Measurements from ENCODE around the gene LRRC7. TPM values are rescaled to one million over a fixed set of nuclear protein-coding genes. Genes with fewer than 3 reads are reported as not detected.

The LRRC7 gene
- total and polyA plus RNA-seq, 2 experiments from 2014 or later = 0.99 to 1.8 TPM

- H4K20me1 ChIP-seq (ENCODE audit: insufficient read depth, poor library complexity, severe bottlenecking) = no peaks in the 10 kb centered on the region
- no peak overlapping the region for H3K4me3 ChIP-seq
- no peak overlapping the region for H2AFZ ChIP-seq
- no peaks in the 10 kb centered on the region for H3K9me3 ChIP-seq (ENCODE audit: low read depth)
- H3K79me2 ChIP-seq = no peaks in the 10 kb centered on the region
- no peak overlapping the region for H3K4me2 ChIP-seq
- H3K4me1 ChIP-seq (ENCODE audit: insufficient read depth) = no peaks in the 10 kb centered on the region
- H3K27me3 ChIP-seq = no peaks in the 10 kb centered on the region
- DNase-seq (ENCODE audit: low spot score) = no peak
- no peak overlapping the region for H3K27ac ChIP-seq
- TF ChIP-seq EZH2phosphoT487 (IDR thresholded peaks at IDR 0.05; ENCODE audit: low read depth, severe bottlenecking, unreplicated experiment) (no peak), CTCF (IDR thresholded peaks at IDR 0.05; ENCODE audit: poor library complexity) (no peak), EZH2 (IDR thresholded peaks at IDR 0.05; ENCODE audit: borderline replicate concordance) (no peak)
- no peaks in the 10 kb centered on the region for H3K36me3 ChIP-seq (replicated peaks; ENCODE audit: insufficient read depth, low read depth)
- H3K9me2 ChIP-seq (replicated peaks; ENCODE audit: insufficient read depth) = no peaks in the 10 kb centered on the region
Observed at GRCh38 chr1:70168283-70168682, 600.6 kb downstream of the LRRC7 start.

- no peaks in the 10 kb centered on the region for H3K4me1 ChIP-seq (ENCODE audit: insufficient read depth)
- no peak overlapping the region for H2AFZ ChIP-seq
- no peaks in the 10 kb centered on the region for H3K9me2 ChIP-seq (replicated peaks; ENCODE audit: insufficient read depth)
- no peaks in the 10 kb centered on the region for H3K79me2 ChIP-seq
- no peaks in the 10 kb centered on the region for H3K36me3 ChIP-seq (replicated peaks; ENCODE audit: insufficient read depth, low read depth)
- H3K27me3 ChIP-seq = no peaks in the 10 kb centered on the region
- TF ChIP-seq EZH2 (IDR thresholded peaks at IDR 0.05; ENCODE audit: borderline replicate concordance) (no peak), EZH2phosphoT487 (IDR thresholded peaks at IDR 0.05; ENCODE audit: low read depth, severe bottlenecking, unreplicated experiment) (no peak), CTCF (IDR thresholded peaks at IDR 0.05; ENCODE audit: poor library complexity) (no peak)
- H3K4me2 ChIP-seq = no peak overlapping the region
- H3K4me3 ChIP-seq = no peak overlapping the region
- no peaks in the 10 kb centered on the region for H4K20me1 ChIP-seq (ENCODE audit: insufficient read depth, poor library complexity, severe bottlenecking)
- 65% methylated on average over 5 of the region's 5 CpGs for WGBS (ENCODE audit: low lambda C conversion rate, missing lambda C conversion rate)
- H3K9me3 ChIP-seq (ENCODE audit: low read depth) = no peaks in the 10 kb centered on the region
- H3K27ac ChIP-seq = no peak overlapping the region
- DNase-seq (ENCODE audit: low spot score) = no peak
Observed at GRCh38 chr1:70169018-70169839, 601.5 kb downstream of the LRRC7 start.

- no peak overlapping the region for H3K4me3 ChIP-seq
Observed at GRCh38 chr1:70171512-70171911, 603.8 kb downstream of the LRRC7 start.

More at GRCh38 chr1:70171512-70171911, 603.8 kb downstream of the LRRC7 start:
- Histone ChIP-seq H3K79me2 (no peaks in the 10 kb centered on the region), H3K36me3 (replicated peaks; ENCODE audit: insufficient read depth, low read depth) (no peaks in the 10 kb centered on the region), H2AFZ (no peak overlapping the region), H3K4me1 (ENCODE audit: insufficient read depth) (no peaks in the 10 kb centered on the region), H3K9me2 (replicated peaks; ENCODE audit: insufficient read depth) (no peaks in the 10 kb centered on the region), H3K27ac (no peak overlapping the region), H3K9me3 (ENCODE audit: low read depth) (no peaks in the 10 kb centered on the region), H3K27me3 (no peaks in the 10 kb centered on the region), H4K20me1 (ENCODE audit: insufficient read depth, poor library complexity, severe bottlenecking) (no peaks in the 10 kb centered on the region), H3K4me2 (no peak overlapping the region)
- WGBS (ENCODE audit: low lambda C conversion rate, missing lambda C conversion rate) = 100% methylated on average over 1 of the region's 1 CpG
- TF ChIP-seq CTCF (IDR thresholded peaks at IDR 0.05; ENCODE audit: poor library complexity) = no peak
- no peak for TF ChIP-seq EZH2phosphoT487 (IDR thresholded peaks at IDR 0.05; ENCODE audit: low read depth, severe bottlenecking, unreplicated experiment)
- TF ChIP-seq EZH2 (IDR thresholded peaks at IDR 0.05; ENCODE audit: borderline replicate concordance) = no peak
- no peak for DNase-seq (ENCODE audit: low spot score)
